Measurements from ENCODE around the gene KIF6.

Gene KIF6

GRCh38 chr6:39574991-39575390, 150.2 kb downstream of the KIF6 start:
- Histone ChIP-seq H3K27ac (no peak overlapping the region), H3K9ac (no peak overlapping the region), H3K27me3 (ENCODE audit: control insufficient read depth, insufficient read depth, low read length) (no peaks in the 10 kb centered on the region), H3K9me3 (ENCODE audit: control insufficient read depth, low read length) (no peaks in the 10 kb centered on the region), H2AFZ (no peak overlapping the region), H3K4me1 (no peaks in the 10 kb centered on the region), H3K4me2 (ENCODE audit: low read length) (no peak overlapping the region), H3K36me3 (ENCODE audit: control insufficient read depth, insufficient read depth, low read length) (no peaks in the 10 kb centered on the region), H3K79me2 (no peaks in the 10 kb centered on the region), H3K4me3 (ENCODE audit: low read depth, low read length) (no peak overlapping the region)
- TF ChIP-seq CTCF (IDR thresholded peaks at IDR 0.05): no peak

- H3K36me3 ChIP-seq (ENCODE audit: control insufficient read depth, insufficient read depth, low read length): no peaks in the 10 kb centered on the region
- no peaks in the 10 kb centered on the region for H3K9me3 ChIP-seq (ENCODE audit: control insufficient read depth, low read length)
- H3K79me2 ChIP-seq: no peaks in the 10 kb centered on the region
- no peaks in the 10 kb centered on the region for H3K27me3 ChIP-seq (ENCODE audit: control insufficient read depth, insufficient read depth, low read length)
- no peak overlapping the region for H3K4me2 ChIP-seq (ENCODE audit: low read length)
- H2AFZ ChIP-seq: no peak overlapping the region
- no peak overlapping the region for H3K4me3 ChIP-seq (ENCODE audit: low read depth, low read length)
- no peak for TF ChIP-seq CTCF (IDR thresholded peaks at IDR 0.05)
- H3K27ac ChIP-seq: no peak overlapping the region
- no peaks in the 10 kb centered on the region for H3K4me1 ChIP-seq
- H3K9ac ChIP-seq: no peak overlapping the region
Observed at GRCh38 chr6:39573541-39573940, 151.7 kb downstream of the KIF6 start.

GRCh38 chr6:39572661-39573340, 152.4 kb downstream of the KIF6 start:
- no peak overlapping the region for H2AFZ ChIP-seq
- H3K9ac ChIP-seq: no peak overlapping the region
- no peak overlapping the region for H3K4me2 ChIP-seq (ENCODE audit: low read length)
- H3K36me3 ChIP-seq (ENCODE audit: control insufficient read depth, insufficient read depth, low read length): no peaks in the 10 kb centered on the region
- H3K4me3 ChIP-seq (ENCODE audit: low read depth, low read length): no peak overlapping the region
- no peak for TF ChIP-seq CTCF (IDR thresholded peaks at IDR 0.05)
- H3K79me2 ChIP-seq: no peaks in the 10 kb centered on the region
- H3K27me3 ChIP-seq (ENCODE audit: control insufficient read depth, insufficient read depth, low read length): no peaks in the 10 kb centered on the region
- H3K9me3 ChIP-seq (ENCODE audit: control insufficient read depth, low read length): no peaks in the 10 kb centered on the region
- no peak overlapping the region for H3K27ac ChIP-seq
- H3K4me1 ChIP-seq: no peaks in the 10 kb centered on the region

- no peaks in the 10 kb centered on the region for H3K27me3 ChIP-seq (ENCODE audit: control insufficient read depth, insufficient read depth, low read length)
- H2AFZ ChIP-seq: no peak overlapping the region
- no peaks in the 10 kb centered on the region for H3K9me3 ChIP-seq (ENCODE audit: control insufficient read depth, low read length)
- H3K36me3 ChIP-seq (ENCODE audit: control insufficient read depth, insufficient read depth, low read length): no peaks in the 10 kb centered on the region
- H3K4me2 ChIP-seq (ENCODE audit: low read length): no peak overlapping the region
- no peak overlapping the region for H3K27ac ChIP-seq
- TF ChIP-seq CTCF (IDR thresholded peaks at IDR 0.05): no peak
- no peaks in the 10 kb centered on the region for H3K4me1 ChIP-seq
- no peak overlapping the region for H3K9ac ChIP-seq
- H3K4me3 ChIP-seq (ENCODE audit: low read depth, low read length): no peak overlapping the region
- no peaks in the 10 kb centered on the region for H3K79me2 ChIP-seq
Observed at GRCh38 chr6:39568896-39569295, 156.3 kb downstream of the KIF6 start.

- Histone ChIP-seq H3K4me1 (no peaks in the 10 kb centered on the region), H3K79me2 (no peaks in the 10 kb centered on the region), H3K4me2 (ENCODE audit: low read length) (no peak overlapping the region), H2AFZ (no peak overlapping the region), H3K9ac (no peak overlapping the region), H3K27me3 (ENCODE audit: control insufficient read depth, insufficient read depth, low read length) (no peaks in the 10 kb centered on the region), H3K36me3 (ENCODE audit: control insufficient read depth, insufficient read depth, low read length) (no peaks in the 10 kb centered on the region), H3K27ac (no peak overlapping the region), H3K9me3 (ENCODE audit: control insufficient read depth, low read length) (no peaks in the 10 kb centered on the region), H3K4me3 (ENCODE audit: low read depth, low read length) (no peak overlapping the region)
- no peak for TF ChIP-seq CTCF (IDR thresholded peaks at IDR 0.05)
Observed at GRCh38 chr6:39567091-39567490, 158.1 kb downstream of the KIF6 start.
